NCI-H526 treated with DMSO at 0.1 percent for 48 hours (cell line): ENCODE data around the gene KIF19.
"Not testable (repeated sequence)": the region's sequence is repeated elsewhere in the genome, so short reads cannot be mapped to it uniquely, and the experiment has no call there.

Source experiments
- DNase-seq: peaks from one replicate; lab custom pipeline; 2025; lab: John Stamatoyannopoulos, UW

Gene KIF19

GRCh38 chr17:74389937-74390679 is 64.1 kb downstream of the KIF19 start:
- DNase-seq: no peak

GRCh38 chr17:74390680-74391653 is 64.9 kb downstream of the KIF19 start:
- no peak for DNase-seq

GRCh38 chr17:74391771-74392170 is 65.7 kb downstream of the KIF19 start:
- DNase-seq: no peak

GRCh38 chr17:74392848-74393247 is 66.8 kb downstream of the KIF19 start:
- DNase-seq: no peak

GRCh38 chr17:74393346-74393942 is 67.4 kb downstream of the KIF19 start:
- no peak for DNase-seq

- no peak for DNase-seq
Measured at GRCh38 chr17:74394275-74394950, 68.4 kb downstream of the KIF19 start.

GRCh38 chr17:74394977-74395376 is 69.0 kb downstream of the KIF19 start:
- no peak for DNase-seq

- DNase-seq: no peak
Measured at GRCh38 chr17:74396567-74396966, 70.5 kb downstream of the KIF19 start.

- DNase-seq: no peak
Measured at GRCh38 chr17:74402048-74402447, 76.0 kb downstream of the KIF19 start.

- no peak for DNase-seq
Measured at GRCh38 chr17:74403512-74404137, 77.6 kb downstream of the KIF19 start.

- DNase-seq: no peak
Measured at GRCh38 chr17:74404218-74404617, 78.2 kb downstream of the KIF19 start.

- DNase-seq: no peak
Measured at GRCh38 chr17:74404789-74405188, 78.8 kb downstream of the KIF19 start.

- DNase-seq: not testable (repeated sequence)
Measured at GRCh38 chr17:74405311-74405710, 79.3 kb downstream of the KIF19 start.
